K562 (cell line): ENCODE results near the gene STRIP1. TPM values are rescaled to one million over a fixed set of nuclear protein-coding genes. Genes with fewer than 3 reads are reported as not detected.

ENCODE experiments used
- ARNT ChIP-seq, 2 experiments: fragments of 450-650 bp; IDR thresholded peaks; 2 replicates each; pipeline ENCODE4 v1.6.1; 2016; ENCODE audit warnings: mild to moderate bottlenecking in 1 of 2
- CREBBP ChIP-seq: IDR thresholded peaks from one replicate; pipeline ENCODE4 v1.6.1; 2012; ENCODE audit warnings: low read depth, mild to moderate bottlenecking, control low read depth, inconsistent platforms, low read length
- CSDE1 ChIP-seq, 2 experiments: fragments of 450-650 bp; IDR thresholded peaks; 2 replicates each; pipeline ENCODE4 v1.6.1; 2016; ENCODE audit warnings: mild to moderate bottlenecking in 1 of 2
- E4F1 ChIP-seq: fragments of 250-450 bp; sonication (Bioruptor Pico); IDR thresholded peaks from 2 replicates; pipeline ENCODE4 v1.5.0; 2021; ENCODE audit warnings: mild to moderate bottlenecking, borderline replicate concordance
- GATA2 ChIP-seq: sonication (generic); formaldehyde crosslinking; IDR thresholded peaks from 2 replicates; pipeline ENCODE4 v1.4.0; 2020; ENCODE audit warnings: mild to moderate bottlenecking, missing genetic modification reagents
- GTF2E2 ChIP-seq: fragments of 200-800 bp; sonication (Bioruptor generic); IDR thresholded peaks from 2 replicates; pipeline ENCODE4 v1.6.1; 2016; ENCODE audit warnings: missing genetic modification characterization, missing compliant biosample characterization
- HNRNPH1 ChIP-seq: fragments of 200-400 bp; formaldehyde crosslinking; optimal IDR thresholded peaks from 2 replicates; pipeline ENCODE3; 2017; ENCODE audit warnings: low read depth, mild to moderate bottlenecking, low read length, moderate library complexity
- HNRNPUL1 ChIP-seq: fragments of 200-400 bp; formaldehyde crosslinking; IDR thresholded peaks from 2 replicates; pipeline ENCODE4 v1.6.1; 2017; ENCODE audit warnings: low read length
- IRF2 ChIP-seq: sonication (generic); formaldehyde crosslinking; IDR thresholded peaks from 2 replicates; pipeline ENCODE4 v1.8.1; 2022; ENCODE audit warnings: mild to moderate bottlenecking, missing genetic modification reagents
- LCOR ChIP-seq: sonication (generic); formaldehyde crosslinking; IDR thresholded peaks from 2 replicates; pipeline ENCODE4 v1.8.0; 2022; ENCODE audit warnings: mild to moderate bottlenecking, missing genetic modification reagents
- MIER1 ChIP-seq: fragments of 450-650 bp; IDR thresholded peaks from 2 replicates; pipeline ENCODE4 v1.6.1; 2016; ENCODE audit warnings: antibody characterized with exemption, mild to moderate bottlenecking, low read depth
- NCOA1 ChIP-seq: fragments of 450-650 bp; IDR thresholded peaks from 2 replicates; pipeline ENCODE4 v1.6.1; 2016; ENCODE audit warnings: low read depth
- NCOA2 ChIP-seq, 2 experiments: fragments of 450-650 bp; IDR thresholded peaks; 2 replicates each; pipeline ENCODE4 v1.6.1; 2018; ENCODE audit warnings: mild to moderate bottlenecking in 2 of 2, moderate library complexity in 1 of 2; ENCODE audit not compliant: partially characterized antibody in 2 of 2
- NR0B1 ChIP-seq: fragments of 450-650 bp; IDR thresholded peaks from one replicate; pipeline ENCODE4 v1.6.1; 2018; ENCODE audit warnings: mild to moderate bottlenecking, moderate library complexity; ENCODE audit not compliant: partially characterized antibody
- PRMT5 ChIP-seq: sonication (generic); formaldehyde crosslinking; IDR thresholded peaks from 2 replicates; pipeline ENCODE4 v1.5.0; 2020; ENCODE audit warnings: missing genetic modification reagents
- RFX7 ChIP-seq: fragments of 250-450 bp; sonication (Bioruptor Pico); IDR thresholded peaks from 2 replicates; pipeline ENCODE4 v1.5.1; 2021; ENCODE audit warnings: mild to moderate bottlenecking
- SREBF1 ChIP-seq: fragments of 150-350 bp; IDR thresholded peaks from 2 replicates; pipeline ENCODE4 v1.6.1; 2014; ENCODE audit warnings: antibody characterized with exemption, low read depth, low read length, borderline replicate concordance
- SUPT5H ChIP-seq: fragments of 450-650 bp; IDR thresholded peaks from 2 replicates; pipeline ENCODE4 v1.6.1; 2016
- TEAD4 ChIP-seq, 2 experiments: sonication (generic) in 1 of 2; formaldehyde crosslinking in 1 of 2; IDR thresholded peaks; 2 replicates each; pipeline versions ENCODE4 v1.6.1 to v1.8.0; 2012 to 2022; ENCODE audit warnings: borderline replicate concordance in 1 of 2, inconsistent platforms in 1 of 2, low read length in 1 of 2, mild to moderate bottlenecking in 1 of 2, missing genetic modification reagents in 1 of 2
- TRIM28 ChIP-seq: fragments of 450-650 bp; IDR thresholded peaks from 2 replicates; pipeline ENCODE4 v1.6.1; 2017
- ZNF24 ChIP-seq: fragments of 450-650 bp; IDR thresholded peaks from 2 replicates; pipeline ENCODE4 v1.6.1; 2016
- ZNF507 ChIP-seq: conservative IDR thresholded peaks from 2 replicates; pipeline ENCODE4 v1.6.1; 2017; ENCODE audit warnings: missing genetic modification characterization, missing compliant biosample characterization
- polyA plus RNA-seq, 8 experiments: library from polyadenylated mRNA; depleted of rRNA in 4 of 8; stranded (reverse) in 5 of 8; unstranded in 3 of 8; fragments of >200 nt; fragmentation: Nextera tagmentation in 2 of 8; fragmentation: Illumina TruSeq in 1 of 8; extraction: Ambion mirVana in 2 of 8; extraction: Trizol in 1 of 8; gene quantifications; 2 replicates each; pipeline versions ENCODE4 v1.2.1 to v1.2.3, GENCODE V29; 2011 to 2014; ENCODE audit warnings: inconsistent platforms in 1 of 8, missing spikeins in 1 of 8
- total RNA-seq, 7 experiments: library from RNA; depleted of rRNA in 6 of 7; stranded (reverse); fragments of >200 nt in 6 of 7; fragmentation: Illumina TruSeq in 2 of 7; extraction: Trizol in 2 of 7; gene quantifications; 2 replicates each; pipeline versions ENCODE4 v1.2.1 to v1.2.3, GENCODE V29; 2011 to 2021; ENCODE audit warnings: low replicate concordance in 1 of 7
- TF ChIP-seq, protein P1 (sequence below): fragments of 450-650 bp; conservative IDR thresholded peaks from 2 replicates; pipeline ENCODE4 v1.6.1; 2016; ENCODE audit warnings: missing genetic modification characterization, low read depth, mild to moderate bottlenecking, control low read depth, missing compliant biosample characterization
- TF ChIP-seq, protein P2 (sequence below): fragments of 450-650 bp; formaldehyde crosslinking; conservative IDR thresholded peaks from 2 replicates; pipeline ENCODE4 v1.4.0; 2022; ENCODE audit warnings: mild to moderate bottlenecking, missing genetic modification characterization

Gene STRIP1
- total and polyA plus RNA-seq, 9 of the 15 experiments (the other 6 are each of a cell fraction or from before 2014, with no cell fraction given): 9.9 to 42.3 (median 32.0) TPM

GRCh38 chr1:110034040-110034450 is 379 bp upstream of the STRIP1 start (continued):
- TF ChIP-seq GTF2E2 (tag): 0 out of 2 replicates have a peak, but pooled peaks have one; percentile 37
- TF ChIP-seq, protein P1, sequence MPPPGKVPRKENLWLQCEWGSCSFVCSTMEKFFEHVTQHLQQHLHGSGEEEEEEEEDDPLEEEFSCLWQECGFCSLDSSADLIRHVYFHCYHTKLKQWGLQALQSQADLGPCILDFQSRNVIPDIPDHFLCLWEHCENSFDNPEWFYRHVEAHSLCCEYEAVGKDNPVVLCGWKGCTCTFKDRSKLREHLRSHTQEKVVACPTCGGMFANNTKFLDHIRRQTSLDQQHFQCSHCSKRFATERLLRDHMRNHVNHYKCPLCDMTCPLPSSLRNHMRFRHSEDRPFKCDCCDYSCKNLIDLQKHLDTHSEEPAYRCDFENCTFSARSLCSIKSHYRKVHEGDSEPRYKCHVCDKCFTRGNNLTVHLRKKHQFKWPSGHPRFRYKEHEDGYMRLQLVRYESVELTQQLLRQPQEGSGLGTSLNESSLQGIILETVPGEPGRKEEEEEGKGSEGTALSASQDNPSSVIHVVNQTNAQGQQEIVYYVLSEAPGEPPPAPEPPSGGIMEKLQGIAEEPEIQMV (tag): no peak
- no peak for TF ChIP-seq RFX7 (CRISPR knock-in tag)
- TF ChIP-seq CREBBP: no peak
- peak in 1 of 2 experiments; percentile 67; a peak in 1 of 4 replicates for TF ChIP-seq ARNT (IDR thresholded peaks at IDR 0.05)
- TF ChIP-seq LCOR (CRISPR knock-in tag): peak; percentile 82; the same call in 1 of the 2 replicates
- peak; percentile 92 for TF ChIP-seq ZNF24
- TF ChIP-seq PRMT5 (CRISPR knock-in tag): no peak
- no peak for TF ChIP-seq NR0B1
- no peak for TF ChIP-seq IRF2 (CRISPR knock-in tag)
- TF ChIP-seq SUPT5H: no peak; the same call in 1 of the 2 replicates
- no peak for TF ChIP-seq NCOA2 (IDR thresholded peaks at IDR 0.05; ENCODE audit: partially characterized antibody in 2 of 2)
- no peak for TF ChIP-seq MIER1
- no peak for TF ChIP-seq SREBF1
- TF ChIP-seq, protein P2, sequence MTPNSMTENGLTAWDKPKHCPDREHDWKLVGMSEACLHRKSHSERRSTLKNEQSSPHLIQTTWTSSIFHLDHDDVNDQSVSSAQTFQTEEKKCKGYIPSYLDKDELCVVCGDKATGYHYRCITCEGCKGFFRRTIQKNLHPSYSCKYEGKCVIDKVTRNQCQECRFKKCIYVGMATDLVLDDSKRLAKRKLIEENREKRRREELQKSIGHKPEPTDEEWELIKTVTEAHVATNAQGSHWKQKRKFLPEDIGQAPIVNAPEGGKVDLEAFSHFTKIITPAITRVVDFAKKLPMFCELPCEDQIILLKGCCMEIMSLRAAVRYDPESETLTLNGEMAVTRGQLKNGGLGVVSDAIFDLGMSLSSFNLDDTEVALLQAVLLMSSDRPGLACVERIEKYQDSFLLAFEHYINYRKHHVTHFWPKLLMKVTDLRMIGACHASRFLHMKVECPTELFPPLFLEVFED (CRISPR knock-in tag): no peak
- TF ChIP-seq TEAD4 (IDR thresholded peaks at IDR 0.05; ENCODE audit: low read length): no peak
- TF ChIP-seq TEAD4 (CRISPR knock-in tag; IDR thresholded peaks at IDR 0.05; ENCODE audit: borderline replicate concordance): no peak
- TF ChIP-seq HNRNPUL1: no peak
- no peak for TF ChIP-seq E4F1
- TF ChIP-seq GATA2 (CRISPR knock-in tag): no peak
- no peak for TF ChIP-seq CSDE1 (IDR thresholded peaks at IDR 0.05)
- TF ChIP-seq NCOA1: peak; percentile 61; the same call in 1 of the 2 replicates
- TF ChIP-seq ZNF507 (tag): no peak
- TF ChIP-seq HNRNPH1: no peak
- no peak; the same call in 1 of the 2 replicates for TF ChIP-seq TRIM28
